ENCODE measurements around the gene TCEAL5.
"Not testable (repeated sequence)": the region's sequence is repeated elsewhere in the genome, so short reads cannot be mapped to it uniquely, and the experiment has no call there.

The TCEAL5 gene

GRCh38 chrX:103276581-103277002, at the start of gene TCEAL5:
TSS of gene TCEAL5 (minus strand) at chrX:103276750. CDS start at chrX:103274563, 2,187 bp downstream.
- no peak for DNase-seq

- no peak for DNase-seq
These were observed 34.8 kb upstream of the TCEAL5 start for GRCh38 chrX:103311399-103311780.

GRCh38 chrX:103310555-103311398, 34.2 kb upstream of the TCEAL5 start, which contains the start of gene BEX2:
TSS of gene BEX2 (minus strand) at chrX:103310990. CDS start at chrX:103309976, 1,014 bp downstream.
- DNase-seq, result peak; percentile 78

GRCh38 chrX:103309860-103310554, 33.5 kb upstream of the TCEAL5 start:
- no peak for DNase-seq

DNA sequence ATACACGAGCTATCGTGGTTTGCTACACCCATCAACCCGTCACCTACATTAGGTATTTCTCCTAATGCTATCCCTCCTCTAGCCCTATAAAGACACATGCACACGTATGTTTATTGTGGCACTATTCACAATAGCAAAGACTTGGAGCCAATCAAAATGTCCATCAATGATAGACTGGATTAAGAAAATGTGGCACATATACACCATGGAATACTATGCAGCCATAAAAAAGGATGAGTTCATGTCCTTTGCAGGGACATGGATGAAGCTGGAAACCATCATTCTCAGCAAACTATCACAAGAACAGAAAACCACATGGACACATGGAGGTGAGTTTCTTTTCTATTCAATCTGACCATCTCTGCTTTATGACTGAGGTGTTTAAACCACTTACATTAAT, 29.1 kb upstream of the TCEAL5 start:
- DNase-seq, result not testable (repeated sequence)

- no peak for DNase-seq
These were observed 28.2 kb upstream of the TCEAL5 start for GRCh38 chrX:103304705-103305104.

DNA sequence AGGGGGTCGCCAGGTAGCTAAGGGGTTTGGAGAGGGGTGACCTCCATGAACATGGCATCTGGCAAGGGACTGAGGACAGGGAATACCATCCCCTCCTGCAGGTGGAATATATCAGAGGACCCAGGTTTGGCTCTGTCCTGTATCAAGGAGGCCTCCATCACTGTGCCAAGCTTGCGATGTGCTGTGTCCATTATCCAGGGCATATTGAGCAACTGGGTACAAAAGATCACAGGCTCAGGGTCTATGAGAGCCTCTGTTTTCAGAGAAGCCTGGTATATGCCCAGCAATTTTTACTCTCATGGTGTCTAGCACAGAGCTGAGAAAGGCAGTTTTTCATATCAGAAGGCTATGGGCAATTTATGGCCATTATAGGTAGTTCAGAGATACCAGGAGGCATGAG, 16.6 kb upstream of the TCEAL5 start:
- no peak for DNase-seq

- DNase-seq, result no peak
These were observed 3.1 kb upstream of the TCEAL5 start for GRCh38 chrX:103279624-103280023.

DNA sequence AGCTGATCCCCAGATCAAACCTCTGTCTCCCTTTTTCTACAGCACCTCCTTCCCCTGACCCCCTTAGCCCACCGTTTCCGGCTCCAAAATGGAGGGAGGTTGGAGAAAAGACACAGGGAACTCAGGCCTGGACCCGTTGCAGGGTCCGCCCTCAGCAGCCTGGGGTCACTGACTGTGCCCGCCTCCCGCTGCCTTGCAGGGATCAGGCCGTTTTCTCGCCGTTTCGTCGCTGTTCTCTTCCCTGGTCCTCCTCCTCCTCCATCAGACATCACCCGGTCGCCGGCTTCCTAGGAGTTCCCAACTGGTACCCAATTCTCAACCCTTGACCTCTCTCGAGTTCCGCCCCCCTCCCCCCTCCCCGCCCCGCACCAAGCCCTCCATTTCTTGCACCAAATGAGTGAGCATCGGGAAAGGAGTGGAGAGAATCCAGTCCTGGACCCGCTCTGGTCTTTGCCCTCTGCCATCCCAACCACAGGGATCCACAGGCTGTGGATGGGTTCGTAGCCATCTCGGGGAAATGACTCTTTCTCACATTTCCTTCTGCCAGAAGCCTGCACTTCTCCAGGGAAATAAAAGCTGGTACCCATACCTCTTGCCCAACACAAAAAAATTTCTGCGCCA, 493 bp downstream of the TCEAL5 start:
- DNase-seq, result no peak

GRCh38 chrX:103274284-103274683, 2.3 kb downstream of the TCEAL5 start:
- DNase-seq, result no peak

DNA sequence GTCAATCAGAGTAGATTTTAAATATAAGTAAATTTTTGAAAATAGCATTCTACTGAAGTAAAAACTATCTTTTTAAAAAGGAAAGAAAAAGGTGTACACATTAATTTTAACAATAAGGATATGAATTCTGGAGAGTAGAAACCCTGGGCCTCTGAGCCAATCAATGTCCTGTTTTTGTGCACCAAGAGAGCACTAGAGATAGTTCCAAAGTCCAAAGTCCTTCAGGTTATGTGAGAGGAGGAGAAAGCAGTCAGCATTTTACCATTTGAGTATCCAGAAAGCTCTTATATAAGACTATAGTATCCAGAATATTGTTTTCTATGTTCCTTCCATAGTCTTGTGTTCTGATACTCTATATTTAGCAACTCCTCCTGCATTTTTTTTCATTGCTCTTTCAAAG, 18.3 kb downstream of the TCEAL5 start:
- no peak for DNase-seq

GRCh38 chrX:103256651-103257050, 19.9 kb downstream of the TCEAL5 start:
- no peak for DNase-seq

- DNase-seq, result peak; percentile 79
These were observed 21.5 kb downstream of the TCEAL5 start, which contains the start of gene TCEAL8 for GRCh38 chrX:103254921-103255493. TSS of gene TCEAL8 (minus strand) at chrX:103255155. CDS start at chrX:103253979, 1,176 bp downstream.

- DNase-seq, result peak; percentile 59
These were observed 22.3 kb downstream of the TCEAL5 start for GRCh38 chrX:103254171-103254824.

DNA sequence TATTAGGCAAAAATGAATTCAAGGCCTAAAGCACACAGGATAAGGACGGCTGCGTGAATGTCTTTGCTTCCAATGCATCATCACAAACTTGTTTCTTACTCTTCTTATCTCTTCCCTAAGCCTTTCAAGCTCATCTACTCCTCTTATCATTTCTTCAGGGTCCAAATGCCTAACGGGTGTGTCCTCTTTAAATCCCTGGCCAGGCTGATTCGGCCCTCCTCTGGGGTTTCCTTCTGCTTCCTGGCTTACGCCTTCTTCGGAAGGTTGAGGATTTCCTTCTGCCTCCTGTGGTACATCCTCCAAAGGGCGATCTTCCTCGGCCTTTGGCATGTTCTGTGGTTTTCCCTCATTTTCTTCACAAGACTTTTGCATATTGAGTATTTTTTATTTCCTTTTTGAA, 22.9 kb downstream of the TCEAL5 start:
- no peak for DNase-seq

DNA sequence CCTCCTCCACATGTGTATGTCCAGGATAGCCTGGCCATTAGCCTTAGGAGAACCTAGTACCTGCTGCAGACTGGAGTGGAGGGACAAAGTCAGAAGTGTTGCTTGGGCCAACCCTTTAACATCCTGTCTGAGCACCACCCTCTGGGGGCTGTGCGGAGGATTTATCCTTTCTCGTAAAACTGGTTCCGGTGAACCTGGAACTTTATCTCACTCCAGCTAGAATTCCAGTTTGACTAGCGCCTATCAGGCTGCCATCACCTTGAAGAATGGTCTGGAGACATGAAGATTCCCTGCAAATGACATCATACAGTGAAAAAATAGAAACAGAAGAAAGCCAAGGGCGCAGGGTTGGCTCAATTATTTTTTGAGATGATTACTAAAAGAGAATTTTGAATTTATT, 25.6 kb downstream of the TCEAL5 start:
- no peak for DNase-seq

DNA sequence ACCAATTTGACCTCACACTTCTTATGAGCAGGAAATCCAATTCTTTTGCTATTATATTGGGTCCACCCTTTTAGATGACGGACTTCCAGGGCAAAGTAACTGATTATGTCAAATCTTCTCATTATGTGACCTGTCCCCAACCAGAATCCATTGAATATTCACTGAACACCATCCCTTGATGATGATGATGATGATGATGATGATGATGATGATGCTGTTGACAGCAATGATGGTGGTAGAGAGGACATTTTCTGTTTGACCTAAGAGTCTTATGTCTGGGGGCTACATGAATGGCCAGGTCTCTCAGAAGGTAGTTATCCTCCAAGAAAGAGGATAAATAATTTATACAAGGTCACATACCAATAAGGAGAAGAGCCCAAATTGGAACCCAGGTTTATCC, 26.7 kb downstream of the TCEAL5 start:
- DNase-seq, result no peak

- peak; percentile 9 for DNase-seq
These were observed 28.0 kb downstream of the TCEAL5 start for GRCh38 chrX:103248553-103248952.

DNA sequence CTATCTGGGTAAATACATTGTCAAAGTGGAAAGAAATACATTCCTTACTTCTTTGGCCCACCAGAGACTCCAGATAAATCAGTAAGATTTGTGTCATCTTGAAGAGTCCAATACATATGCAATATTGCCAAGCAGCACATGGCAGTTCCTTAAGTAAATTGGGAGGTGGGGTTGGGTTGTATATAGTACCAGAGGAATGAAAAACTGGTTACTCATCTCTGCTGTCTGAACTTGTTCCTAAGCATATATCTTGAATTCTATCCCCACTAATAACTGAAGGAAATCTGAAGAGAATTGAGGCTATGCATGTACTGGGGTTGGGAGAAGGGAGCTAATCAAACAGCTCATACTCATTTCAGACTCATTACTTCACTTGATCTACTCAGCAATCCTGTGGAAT, 36.4 kb downstream of the TCEAL5 start:
- DNase-seq, result no peak

DNA sequence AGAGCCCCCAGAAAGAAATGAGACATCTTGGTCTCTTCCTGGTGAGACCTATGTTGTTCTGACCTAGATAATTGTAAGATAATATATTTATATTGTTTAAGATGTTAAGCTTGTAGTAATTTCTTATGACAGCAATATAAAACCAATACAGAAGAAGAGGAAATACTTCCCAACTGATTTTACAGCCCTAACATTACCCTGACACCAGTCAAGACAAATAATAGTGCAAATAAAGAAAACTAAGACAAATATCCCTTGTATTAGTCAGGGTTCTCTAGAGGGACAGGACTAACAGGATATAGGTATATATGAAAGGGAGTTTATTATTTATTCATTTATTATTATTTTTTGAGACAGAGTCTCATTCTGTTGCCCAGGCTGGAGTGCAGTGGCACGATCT, 40.3 kb downstream of the TCEAL5 start:
- DNase-seq, result no peak

DNA sequence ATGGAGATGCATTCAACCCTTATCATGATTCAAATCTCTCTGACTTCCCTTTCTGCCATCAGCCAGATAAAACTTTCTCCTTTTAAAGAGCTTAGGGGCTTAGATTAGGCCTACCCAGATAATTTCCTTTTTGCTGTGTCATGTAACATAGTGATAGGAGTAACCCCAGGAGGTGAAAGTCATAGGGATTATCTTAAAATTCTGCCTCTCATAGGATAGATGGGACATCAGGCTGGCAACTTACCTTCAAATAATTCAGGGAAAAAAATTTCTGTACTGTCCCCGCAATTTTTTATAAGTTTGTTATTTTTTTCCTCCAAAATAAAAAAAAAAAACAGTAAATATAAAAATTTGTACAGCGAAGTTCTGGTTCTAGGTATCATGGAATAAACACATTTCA, 40.9 kb downstream of the TCEAL5 start:
- DNase-seq, result not testable (repeated sequence)

DNA sequence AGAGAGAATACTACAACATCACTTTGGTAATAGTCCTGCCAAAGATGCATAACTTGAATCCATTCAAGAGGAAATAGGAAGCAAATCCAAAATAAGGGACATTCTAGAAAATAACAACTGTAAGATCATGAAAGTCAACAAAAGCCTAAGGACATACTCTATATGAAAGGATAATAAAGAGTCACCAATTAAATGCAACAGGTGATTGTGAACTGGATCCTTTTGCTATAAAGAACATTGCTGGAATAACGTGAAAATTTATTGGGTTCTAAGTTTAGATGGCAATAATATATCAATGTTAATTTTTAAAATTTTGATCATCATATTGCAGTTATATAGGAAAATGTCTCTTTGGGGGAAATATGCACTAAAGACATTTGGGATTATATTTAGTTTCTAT, 41.7 kb downstream of the TCEAL5 start:
- DNase-seq, result no peak

GRCh38 chrX:103233263-103233662, 43.3 kb downstream of the TCEAL5 start:
- no peak for DNase-seq
